Iris pigment epithelial cell (primary cell): ENCODE measurements around the gene SNAP91.
A peak's percentile ranks its signal among the peaks of the same experiment; 100 is the strongest.

ENCODE experiments used
- DNase-seq: peaks from one replicate; pipeline ENCODE4 v3.0.0-alpha.2; 2011; ENCODE audit warnings: low read depth

Gene SNAP91

GRCh38 chr6:83546636-83547035 is 162.3 kb downstream of the SNAP91 start:
- peak; percentile 41 for DNase-seq

GRCh38 chr6:83539678-83540077 is 169.2 kb downstream of the SNAP91 start:
- no peak for DNase-seq

- no peak for DNase-seq
Observed at GRCh38 chr6:83536647-83537589, 172.0 kb downstream of the SNAP91 start.

GRCh38 chr6:83536034-83536646 is 172.8 kb downstream of the SNAP91 start:
- peak; percentile 62 for DNase-seq

- peak; percentile 49 for DNase-seq
Observed at GRCh38 chr6:83518816-83519480, 190.0 kb downstream of the SNAP91 start.

- no peak for DNase-seq
Observed at GRCh38 chr6:83517500-83517899, 191.4 kb downstream of the SNAP91 start.

GRCh38 chr6:83514866-83515466 is 193.9 kb downstream of the SNAP91 start:
- peak; percentile 78 for DNase-seq

GRCh38 chr6:83514466-83514865 is 194.4 kb downstream of the SNAP91 start:
- no peak for DNase-seq

- peak; percentile 47 for DNase-seq
Observed at GRCh38 chr6:83511901-83512681, 196.8 kb downstream of the SNAP91 start, which contains the start of gene PRSS35. Gene PRSS35, plus strand, starts transcription at chr6:83512534. Its CDS starts 10,908 bp downstream, at chr6:83523442.

GRCh38 chr6:83511266-83511665 is 197.6 kb downstream of the SNAP91 start:
- no peak for DNase-seq

GRCh38 chr6:83510791-83511190 is 198.1 kb downstream of the SNAP91 start:
- DNase-seq, result no peak

GRCh38 chr6:83509441-83509840 is 199.5 kb downstream of the SNAP91 start:
- DNase-seq, result peak; percentile 11

- DNase-seq, result no peak
Observed at GRCh38 chr6:83505356-83505755, 203.5 kb downstream of the SNAP91 start.
